ES-I3 (cell line): ENCODE measurements around the gene MAPK10.
"Not testable (repeated sequence)": the region's sequence is repeated elsewhere in the genome, so short reads cannot be mapped to it uniquely, and the experiment has no call there.

Experiments
- H3K36me3 ChIP-seq: 2 replicates; pipeline ENCODE4 v1.6.1; 2013; ENCODE audit warnings: mild to moderate bottlenecking, low read length, control low read depth, moderate library complexity; ENCODE audit not compliant: insufficient read depth
- H3K4me1 ChIP-seq: 2 replicates; pipeline ENCODE4 v1.6.1; 2013; ENCODE audit warnings: mild to moderate bottlenecking, control low read depth, low read length; ENCODE audit not compliant: insufficient read depth
- H3K9ac ChIP-seq: 2 replicates; pipeline ENCODE4 v1.6.1; 2013; ENCODE audit warnings: low read depth, mild to moderate bottlenecking, low read length, moderate library complexity
- H3K9me3 ChIP-seq: 2 replicates; pipeline ENCODE4 v1.6.1; 2013; ENCODE audit warnings: mild to moderate bottlenecking, low read length, moderate library complexity; ENCODE audit not compliant: control insufficient read depth, insufficient read depth

Gene MAPK10

DNA sequence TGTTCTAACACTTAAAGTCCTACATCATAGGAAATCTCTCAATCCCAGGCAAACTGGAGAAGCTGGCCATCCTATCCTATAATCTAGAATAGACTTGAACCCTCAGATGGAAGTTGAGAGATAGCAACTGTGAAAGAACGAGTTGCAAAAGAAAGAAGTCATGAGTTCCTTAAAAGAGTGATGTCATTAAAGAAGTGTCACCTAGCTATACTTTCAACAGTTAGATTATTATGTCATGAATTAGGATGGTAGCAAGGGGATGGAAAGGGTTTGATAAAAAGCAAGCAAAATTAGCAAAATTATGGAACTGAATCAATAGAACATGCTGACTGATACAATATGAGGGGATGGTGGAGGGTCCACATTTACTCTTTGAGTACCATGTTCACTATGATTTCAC is 7.1 kb upstream of the MAPK10 start:
- H3K4me1 ChIP-seq, result no peaks in the 10 kb centered on the region
- H3K36me3 ChIP-seq, result no peaks in the 10 kb centered on the region
- no peaks in the 10 kb centered on the region for H3K9me3 ChIP-seq
- H3K9ac ChIP-seq, result no peak overlapping the region

DNA sequence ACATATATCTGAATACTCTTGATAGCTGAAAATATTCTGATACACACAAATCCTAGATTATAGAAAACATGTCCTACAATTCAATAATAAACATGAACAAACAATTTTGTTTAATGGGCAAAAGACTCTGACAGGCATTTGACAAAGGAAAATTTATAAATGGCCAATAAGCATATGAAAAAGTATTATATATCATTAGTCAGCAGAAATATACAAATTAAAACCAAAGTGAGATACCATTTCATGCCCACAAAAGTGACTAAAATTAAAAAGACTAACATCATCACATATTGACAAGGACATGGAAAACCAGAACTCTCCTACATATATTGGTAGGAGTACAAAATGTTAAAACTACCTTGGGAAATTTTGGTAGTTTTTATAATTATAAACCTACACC is 2.7 kb upstream of the MAPK10 start:
- Histone ChIP-seq H3K9me3 (no peaks in the 10 kb centered on the region), H3K36me3 (no peaks in the 10 kb centered on the region), H3K9ac (no peak overlapping the region), H3K4me1 (peaks cover 28% of the 10 kb centered on the region)

DNA sequence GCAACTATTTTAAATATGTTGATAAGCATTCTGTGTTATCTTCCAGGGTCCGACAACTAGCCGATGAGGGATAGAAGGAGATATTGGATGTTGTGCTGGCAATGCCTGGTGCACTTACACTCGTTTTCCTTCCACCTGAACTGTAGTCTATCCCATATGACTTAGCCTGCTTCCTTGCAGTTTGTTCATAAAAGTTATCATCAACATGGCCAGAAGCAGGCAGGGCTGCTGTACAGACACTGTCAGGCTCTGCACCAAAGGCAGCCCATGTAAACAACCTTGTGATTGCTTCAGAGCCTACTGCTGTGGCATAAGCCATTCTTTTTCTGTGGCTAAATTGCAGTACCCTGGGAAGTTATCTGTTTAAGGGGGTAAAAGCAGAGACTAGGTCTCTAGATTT is 1.6 kb downstream of the MAPK10 start:
- no peak overlapping the region for H3K9ac ChIP-seq
- no peaks in the 10 kb centered on the region for H3K9me3 ChIP-seq
- peaks cover 39% of the 10 kb centered on the region for H3K4me1 ChIP-seq
- H3K36me3 ChIP-seq, result no peaks in the 10 kb centered on the region

DNA sequence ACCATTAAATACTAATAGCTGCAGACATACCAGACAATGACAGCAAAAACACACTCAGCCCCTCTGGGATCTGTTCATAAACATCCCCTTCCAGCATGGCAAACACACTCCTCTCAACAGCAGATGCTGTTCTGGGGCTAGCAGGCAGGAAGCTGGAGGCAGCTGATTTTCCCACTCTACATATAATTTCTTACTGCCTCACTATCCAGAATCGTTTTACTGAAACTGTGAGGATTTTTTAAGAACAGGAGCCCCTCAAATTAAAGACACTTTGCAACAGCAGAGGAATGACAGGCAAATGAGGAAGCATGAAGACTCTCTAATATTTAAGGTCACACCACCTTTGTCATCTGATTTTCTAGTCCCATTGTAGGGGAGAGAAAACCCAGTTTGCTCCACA is 2.2 kb downstream of the MAPK10 start:
- Histone ChIP-seq H3K36me3 (no peaks in the 10 kb centered on the region), H3K9me3 (no peaks in the 10 kb centered on the region), H3K9ac (no peak overlapping the region), H3K4me1 (peaks cover 39% of the 10 kb centered on the region)

DNA sequence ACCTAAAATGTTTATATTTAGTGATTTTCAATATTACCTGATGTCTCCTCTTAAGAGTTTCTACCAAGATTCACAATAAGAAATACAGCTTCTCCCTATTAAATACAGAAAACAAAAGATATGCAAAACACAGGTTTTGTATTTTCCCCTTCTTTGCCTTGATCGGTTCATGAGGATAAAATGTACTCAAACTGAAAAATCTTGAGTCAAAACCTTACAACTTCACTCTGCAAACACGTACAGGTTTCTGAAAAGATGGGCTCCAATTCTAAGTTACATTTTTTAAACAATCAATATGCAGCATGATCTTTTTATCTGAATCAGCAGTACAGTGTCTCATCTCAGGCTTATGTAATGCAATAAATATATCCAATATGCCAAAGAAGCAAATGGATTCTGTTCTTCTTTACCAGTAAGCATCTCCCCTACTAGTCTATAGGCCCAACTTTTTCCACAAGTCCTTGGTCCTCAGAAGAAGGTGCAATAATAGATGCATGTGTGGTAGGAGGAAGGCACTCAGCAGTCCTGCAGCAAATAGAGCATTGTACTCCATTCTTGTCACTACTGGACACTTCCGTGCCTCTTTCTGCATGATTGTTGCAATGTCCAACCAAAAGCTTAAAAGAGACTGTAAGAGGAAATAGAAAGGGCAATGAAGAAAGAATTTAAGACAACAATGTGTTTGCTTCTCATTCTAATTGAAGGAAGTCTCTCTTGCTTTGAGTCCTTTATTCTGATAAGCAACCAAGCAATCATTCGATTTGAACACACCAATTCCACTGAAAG is 3.2 kb downstream of the MAPK10 start:
- no peak overlapping the region for H3K9ac ChIP-seq
- H3K9me3 ChIP-seq, result no peaks in the 10 kb centered on the region
- H3K36me3 ChIP-seq, result no peaks in the 10 kb centered on the region
- H3K4me1 ChIP-seq, result peaks cover 39% of the 10 kb centered on the region

DNA sequence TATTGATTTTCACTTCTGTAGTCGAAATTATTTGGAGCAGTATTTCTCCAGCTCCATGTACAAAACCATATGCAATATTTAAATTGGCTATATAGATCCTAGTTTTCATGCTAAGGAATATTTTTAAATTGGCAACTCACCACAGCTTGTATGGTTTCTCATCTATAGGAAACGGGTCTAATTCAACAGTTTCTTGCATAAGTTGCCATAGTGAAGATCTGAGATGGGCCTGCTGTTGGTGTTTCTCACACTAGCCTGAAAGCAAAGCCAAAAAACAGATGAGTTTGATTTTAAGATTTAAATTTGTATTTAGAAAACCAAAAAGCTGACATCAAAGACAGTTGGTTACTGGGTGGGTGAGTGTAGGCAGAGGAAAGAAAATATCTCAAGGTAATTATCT is 5.5 kb downstream of the MAPK10 start:
- peaks cover 28% of the 10 kb centered on the region for H3K4me1 ChIP-seq
- H3K36me3 ChIP-seq, result no peaks in the 10 kb centered on the region
- no peak overlapping the region for H3K9ac ChIP-seq
- H3K9me3 ChIP-seq, result no peaks in the 10 kb centered on the region

DNA sequence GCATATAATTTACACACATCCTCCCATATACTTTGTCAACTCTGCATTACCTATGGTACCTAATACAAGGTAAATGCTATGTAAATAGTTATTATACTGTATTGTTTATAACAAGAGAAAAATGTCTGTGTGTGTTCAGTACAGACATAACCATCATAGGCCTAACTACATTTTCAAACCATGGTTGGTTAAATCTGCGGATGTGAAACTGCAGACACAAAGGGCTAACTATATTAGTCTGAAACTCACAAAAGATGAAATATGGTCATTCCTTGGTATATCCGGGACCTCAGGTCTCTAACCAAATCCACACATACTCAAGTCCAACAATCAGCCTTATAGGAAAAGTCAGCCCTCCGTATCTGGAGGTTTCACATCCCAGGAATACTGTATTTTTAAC is 13.5 kb downstream of the MAPK10 start:
- Histone ChIP-seq H3K36me3 (no peaks in the 10 kb centered on the region), H3K9me3 (no peaks in the 10 kb centered on the region), H3K4me1 (peaks cover 4% of the 10 kb centered on the region; the same call in 1 of the 2 replicates), H3K9ac (no peak overlapping the region)

DNA sequence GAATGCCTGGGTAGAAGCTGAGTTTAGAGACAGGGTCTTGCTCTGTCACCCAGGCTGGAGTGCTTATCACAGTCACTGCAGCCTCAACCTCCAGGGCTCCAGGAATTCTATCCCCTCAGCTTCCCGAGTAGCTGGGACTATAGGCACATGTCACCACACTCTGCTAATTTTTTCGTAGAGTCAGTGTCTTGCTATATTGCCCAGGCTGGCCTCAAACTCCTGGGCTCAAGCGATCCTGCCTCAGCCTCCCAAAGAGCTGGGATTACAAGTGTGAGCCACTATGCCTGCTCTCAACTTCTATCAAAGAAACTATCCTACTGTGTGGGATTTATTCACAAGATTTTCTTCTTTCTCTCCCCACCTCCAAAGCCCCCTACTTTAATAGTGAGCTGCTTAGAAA is 15.7 kb downstream of the MAPK10 start:
- H3K4me1 ChIP-seq, result peaks cover 6% of the 10 kb centered on the region; the same call in 1 of the 2 replicates
- H3K9me3 ChIP-seq, result no peaks in the 10 kb centered on the region

DNA sequence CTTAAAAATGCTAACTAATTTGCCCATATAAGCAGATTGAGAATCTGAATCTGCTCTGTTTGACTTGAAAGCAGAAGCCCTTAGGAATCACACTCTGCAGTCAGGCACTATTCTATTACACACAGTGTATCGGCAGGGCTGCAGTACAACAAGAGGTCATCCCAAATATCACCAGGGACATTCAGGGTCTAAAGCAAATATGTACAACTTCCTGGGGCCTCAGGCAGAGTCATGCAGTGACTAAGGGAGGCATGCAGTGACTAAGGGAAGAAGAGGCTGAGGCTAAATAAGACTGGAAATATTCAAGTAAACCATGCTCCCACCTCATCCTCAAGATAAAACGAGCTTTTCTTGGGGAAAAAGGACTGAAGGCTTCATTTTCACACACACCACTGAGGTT is 20.9 kb downstream of the MAPK10 start:
- no peaks in the 10 kb centered on the region for H3K36me3 ChIP-seq
- no peaks in the 10 kb centered on the region for H3K9me3 ChIP-seq
- peaks cover 4% of the 10 kb centered on the region; the same call in 1 of the 2 replicates for H3K4me1 ChIP-seq
- H3K9ac ChIP-seq, result no peak overlapping the region

More for the DNA sequence above, 15.7 kb downstream of the MAPK10 start:
- no peak overlapping the region for H3K9ac ChIP-seq
- H3K36me3 ChIP-seq, result no peaks in the 10 kb centered on the region

DNA sequence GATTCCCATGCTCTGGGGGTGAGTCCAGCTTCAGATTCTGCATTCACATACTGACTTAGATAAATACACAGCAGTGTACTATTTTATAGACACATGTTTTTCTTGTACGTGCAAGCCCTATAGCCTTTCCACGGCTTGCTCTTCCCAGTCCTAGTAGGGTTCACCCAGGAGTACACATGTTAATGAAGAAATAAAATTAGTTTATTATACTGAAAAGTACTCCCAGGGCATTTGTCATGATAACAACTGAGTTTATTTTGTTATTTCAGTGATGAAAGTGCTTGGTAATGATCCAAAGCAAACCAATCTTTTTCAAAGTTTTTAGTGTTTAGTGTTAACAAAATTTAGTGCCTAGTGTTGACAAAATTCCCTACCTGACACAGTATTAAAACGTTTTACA is 21.3 kb downstream of the MAPK10 start:
- H3K9me3 ChIP-seq, result no peaks in the 10 kb centered on the region
- H3K9ac ChIP-seq, result no peak overlapping the region
- H3K4me1 ChIP-seq, result peaks cover 3% of the 10 kb centered on the region; the same call in 1 of the 2 replicates
- no peaks in the 10 kb centered on the region for H3K36me3 ChIP-seq

DNA sequence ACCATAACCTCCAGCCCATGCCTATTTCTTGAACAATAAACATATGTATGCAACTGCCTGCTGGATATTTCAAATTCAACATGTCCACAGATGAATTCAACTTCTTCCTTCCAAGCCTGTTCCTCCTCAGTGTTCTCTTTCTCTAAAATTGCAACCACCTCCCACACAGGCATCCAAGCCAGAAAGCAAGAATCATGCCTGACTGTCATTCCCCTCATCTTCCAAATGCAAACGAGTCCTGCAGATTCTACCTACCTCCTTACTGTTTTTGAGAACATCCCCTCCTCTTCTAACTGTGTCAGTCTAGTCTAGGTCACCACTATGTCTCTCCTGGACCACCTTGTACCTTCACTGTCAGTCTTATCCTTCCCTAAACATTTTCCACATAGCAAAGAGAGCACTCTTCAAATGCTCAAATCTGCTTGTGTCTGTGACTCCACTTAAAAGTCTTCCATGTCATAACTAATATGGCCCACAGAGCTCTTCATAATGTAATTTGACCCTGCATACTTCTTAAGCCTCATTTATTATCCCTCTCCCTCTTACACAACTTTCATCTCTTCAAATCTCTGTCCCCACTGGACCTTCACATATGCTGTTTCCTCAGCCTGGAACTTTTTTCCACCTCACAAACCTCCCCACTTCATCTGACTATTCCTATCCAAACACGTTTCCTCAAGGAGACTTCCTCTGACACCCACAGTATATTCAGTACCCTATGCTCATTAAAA is 25.7 kb downstream of the MAPK10 start:
- Histone ChIP-seq H3K9ac (no peak overlapping the region), H3K9me3 (no peaks in the 10 kb centered on the region), H3K4me1 (peaks cover 1% of the 10 kb centered on the region; the same call in 1 of the 2 replicates), H3K36me3 (no peaks in the 10 kb centered on the region)

DNA sequence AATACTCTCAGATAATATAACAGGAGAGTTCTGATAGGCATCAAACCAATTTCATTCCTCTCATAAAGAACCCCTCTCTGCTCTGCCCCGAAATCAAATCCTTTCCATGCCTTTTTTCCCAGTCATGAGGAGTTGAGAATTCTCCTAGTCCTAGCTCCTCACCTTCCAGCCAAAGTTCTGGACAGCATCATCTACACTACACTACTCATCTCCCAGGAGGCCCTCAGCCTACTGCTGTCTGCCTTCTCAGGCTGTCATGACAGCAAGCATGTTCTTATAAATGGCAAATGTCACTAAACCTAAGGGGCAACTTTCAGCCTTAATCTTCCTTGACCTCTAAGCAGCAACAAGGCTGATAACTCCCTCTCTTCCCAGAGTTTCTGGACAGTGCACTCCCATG is 26.6 kb downstream of the MAPK10 start:
- Histone ChIP-seq H3K36me3 (no peaks in the 10 kb centered on the region), H3K9ac (no peak overlapping the region), H3K9me3 (no peaks in the 10 kb centered on the region), H3K4me1 (no peaks in the 10 kb centered on the region; the same call in 1 of the 2 replicates)

DNA sequence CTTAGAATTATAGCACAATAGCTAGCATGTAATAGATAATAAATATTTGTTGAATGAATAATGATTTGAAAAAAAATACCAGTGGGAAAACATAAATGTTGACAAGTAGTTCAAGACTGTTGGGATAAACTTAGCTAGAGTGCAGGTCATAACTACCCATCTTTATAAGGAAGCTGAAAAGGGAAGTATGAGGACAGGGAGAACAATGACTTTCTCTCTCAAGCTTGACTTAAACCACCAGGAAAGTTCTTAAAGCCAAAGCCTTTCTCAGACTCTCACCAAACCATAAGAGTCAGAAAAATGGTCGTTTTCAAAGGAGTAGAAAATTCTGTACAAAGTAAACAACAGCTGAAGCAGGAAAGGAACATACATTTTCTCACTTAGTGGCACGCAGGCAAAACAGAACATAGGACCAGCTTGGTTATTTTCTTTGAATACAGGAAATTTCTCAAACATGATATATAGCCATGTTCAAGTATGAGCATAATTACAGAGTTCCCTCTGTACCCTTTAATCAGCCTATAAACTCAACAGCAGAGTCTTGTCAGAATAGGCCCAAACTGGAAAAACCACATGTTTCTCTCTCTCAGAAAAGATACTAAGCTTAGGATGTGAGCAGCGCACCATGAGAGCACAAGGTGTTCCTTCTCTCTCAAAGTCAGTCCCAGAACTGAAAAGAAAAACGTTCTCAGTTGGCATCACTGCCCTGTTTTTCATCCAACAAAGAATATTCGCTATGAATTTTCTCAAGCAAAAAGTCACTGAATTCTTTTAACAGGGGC is 28.7 kb downstream of the MAPK10 start:
- Histone ChIP-seq H3K4me1 (peaks cover 1% of the 10 kb centered on the region; the same call in 1 of the 2 replicates), H3K36me3 (no peaks in the 10 kb centered on the region), H3K9ac (no peak overlapping the region), H3K9me3 (no peaks in the 10 kb centered on the region)

DNA sequence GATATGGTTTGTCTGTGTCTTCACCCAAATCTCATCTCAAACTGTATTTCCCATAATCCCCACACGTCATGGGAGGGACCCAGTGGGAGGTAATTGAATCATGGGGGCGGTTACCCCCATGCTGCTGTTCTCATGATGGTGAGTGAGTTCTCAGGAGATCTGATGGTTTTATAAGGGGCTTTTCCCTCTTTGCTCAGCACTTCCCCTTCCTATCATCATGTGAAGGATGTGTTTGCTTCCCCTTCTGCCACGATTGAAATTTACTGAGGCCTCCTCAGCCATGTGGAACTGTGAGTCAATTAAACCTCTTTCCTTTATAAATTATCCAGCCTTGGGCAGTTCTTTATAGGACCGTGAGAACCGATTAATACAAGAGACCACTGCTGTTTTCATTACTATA is 29.4 kb downstream of the MAPK10 start:
- H3K4me1 ChIP-seq, H3K9ac ChIP-seq, H3K9me3 ChIP-seq, H3K36me3 ChIP-seq: not testable (repeated sequence)
